Activated CD4-positive, alpha-beta T cell treated with anti-CD3 and anti-CD28 coated beads, Interleukin-2, amount 50 U/mL, for 16 hours (primary cell): Measurements from ENCODE around the gene LGALS3.

Experiments
- DNase-seq: peaks from one replicate; pipeline ENCODE4 v3.0.0-alpha.2; 2020

The LGALS3 gene

DNA sequence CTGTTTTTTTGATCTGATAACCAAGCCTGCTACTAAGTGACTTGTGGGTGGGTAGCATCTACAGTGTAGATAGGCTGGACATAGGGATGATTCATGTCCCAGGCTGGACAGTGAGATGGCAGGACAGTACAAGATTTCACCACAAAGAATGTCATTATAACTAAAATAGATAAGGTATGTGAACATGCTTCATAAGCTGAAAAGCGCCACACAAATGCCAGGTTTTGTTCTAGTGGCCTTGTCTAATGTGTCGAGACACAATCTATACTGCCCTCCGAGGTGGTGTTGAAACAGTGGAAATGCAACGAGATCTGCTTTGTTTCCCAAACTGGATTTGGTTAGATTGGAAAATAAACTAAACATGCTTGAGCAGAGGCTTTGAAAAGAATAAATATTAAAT, 4.4 kb downstream of the LGALS3 start:
- no peak for DNase-seq

DNA sequence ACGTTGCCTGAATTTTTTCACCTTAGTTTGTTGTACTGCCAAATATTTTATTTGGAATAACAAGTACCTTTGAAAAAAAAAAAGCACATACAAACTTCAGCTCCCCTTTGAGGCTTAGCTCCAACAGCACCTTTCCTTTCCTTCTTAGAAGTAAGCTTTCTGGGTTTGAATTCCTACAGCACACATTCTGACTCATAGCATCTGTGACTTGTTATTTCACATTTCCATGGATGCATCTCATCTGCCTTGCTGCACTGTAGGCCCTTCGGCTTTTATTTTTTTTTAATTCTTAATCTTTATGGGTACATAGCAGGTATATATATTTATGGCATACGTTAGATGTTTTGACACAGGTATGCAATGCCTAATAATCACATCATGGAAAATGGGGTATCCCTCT, 7.2 kb downstream of the LGALS3 start:
- no peak for DNase-seq

DNA sequence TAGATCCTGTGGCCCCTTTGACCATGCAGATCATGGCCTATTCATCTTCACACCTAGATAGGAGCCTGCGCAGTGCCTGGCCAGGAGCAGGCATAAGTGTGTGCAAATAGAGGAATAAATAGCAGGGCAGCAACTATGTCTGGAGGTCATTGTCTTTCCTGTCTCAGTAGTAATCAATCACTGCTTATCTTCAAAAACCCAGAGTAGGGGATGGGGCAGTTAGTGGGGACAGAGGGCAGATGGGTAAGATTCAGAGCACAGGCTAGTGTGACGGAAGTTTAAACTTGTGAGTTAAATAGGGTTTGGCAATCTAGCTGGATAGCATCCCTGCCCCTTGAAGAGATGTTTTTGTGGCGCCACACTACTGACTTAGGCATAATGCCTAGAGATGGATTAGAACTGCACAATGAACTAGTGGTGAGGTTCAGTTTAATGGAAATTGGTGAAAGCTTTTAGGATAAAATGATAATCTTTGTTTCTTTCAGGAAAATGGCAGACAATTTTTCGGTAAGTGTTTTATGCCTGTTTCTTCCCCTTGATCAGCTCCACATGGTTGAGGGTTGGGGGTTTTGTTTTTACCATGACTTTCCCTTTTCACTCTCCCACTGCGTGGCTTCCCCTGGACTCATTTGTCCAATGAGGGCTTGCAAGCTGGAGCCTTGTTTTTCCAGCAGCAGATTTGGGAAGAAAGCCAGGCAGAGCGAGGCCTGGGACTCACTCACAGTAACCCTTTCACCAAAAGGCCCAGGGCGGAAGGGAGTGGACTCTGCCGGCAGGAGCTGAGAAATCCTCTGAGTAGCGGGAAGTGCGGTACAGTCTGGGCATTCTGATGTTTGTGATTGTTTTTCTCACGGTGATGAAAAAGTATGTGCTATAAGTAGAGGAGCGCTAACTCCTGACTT, 8.1 kb downstream of the LGALS3 start:
- no peak for DNase-seq

DNA sequence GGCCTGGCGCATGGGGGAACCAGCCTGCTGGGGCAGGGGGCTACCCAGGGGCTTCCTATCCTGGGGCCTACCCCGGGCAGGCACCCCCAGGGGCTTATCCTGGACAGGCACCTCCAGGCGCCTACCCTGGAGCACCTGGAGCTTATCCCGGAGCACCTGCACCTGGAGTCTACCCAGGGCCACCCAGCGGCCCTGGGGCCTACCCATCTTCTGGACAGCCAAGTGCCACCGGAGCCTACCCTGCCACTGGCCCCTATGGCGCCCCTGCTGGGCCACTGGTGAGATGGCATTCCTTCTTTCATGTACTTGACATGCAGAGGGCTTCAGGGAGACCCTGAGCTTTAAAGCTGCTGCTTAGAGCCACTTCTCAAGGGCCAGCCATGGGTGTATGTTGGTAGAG, 9.0 kb downstream of the LGALS3 start:
- no peak for DNase-seq

DNA sequence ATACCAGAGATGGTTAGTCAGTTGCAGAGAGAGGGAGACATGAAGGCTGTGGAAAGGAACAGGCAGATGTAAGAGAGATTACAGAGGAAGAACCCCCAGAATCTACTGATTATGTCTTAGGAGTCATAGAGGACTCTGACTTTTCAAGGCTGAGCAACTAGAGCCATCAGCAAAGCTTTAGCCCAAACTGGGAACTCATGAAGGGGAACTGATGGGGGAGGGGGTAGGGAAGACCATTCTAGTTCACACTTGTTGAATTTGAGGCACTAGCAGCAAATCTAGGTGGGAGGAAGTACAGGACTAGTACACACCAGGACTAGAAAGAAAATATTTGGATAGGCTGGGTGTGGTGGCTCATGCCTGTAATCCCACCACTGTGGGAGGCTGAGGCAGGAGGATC, 10.1 kb downstream of the LGALS3 start:
- no peak for DNase-seq

DNA sequence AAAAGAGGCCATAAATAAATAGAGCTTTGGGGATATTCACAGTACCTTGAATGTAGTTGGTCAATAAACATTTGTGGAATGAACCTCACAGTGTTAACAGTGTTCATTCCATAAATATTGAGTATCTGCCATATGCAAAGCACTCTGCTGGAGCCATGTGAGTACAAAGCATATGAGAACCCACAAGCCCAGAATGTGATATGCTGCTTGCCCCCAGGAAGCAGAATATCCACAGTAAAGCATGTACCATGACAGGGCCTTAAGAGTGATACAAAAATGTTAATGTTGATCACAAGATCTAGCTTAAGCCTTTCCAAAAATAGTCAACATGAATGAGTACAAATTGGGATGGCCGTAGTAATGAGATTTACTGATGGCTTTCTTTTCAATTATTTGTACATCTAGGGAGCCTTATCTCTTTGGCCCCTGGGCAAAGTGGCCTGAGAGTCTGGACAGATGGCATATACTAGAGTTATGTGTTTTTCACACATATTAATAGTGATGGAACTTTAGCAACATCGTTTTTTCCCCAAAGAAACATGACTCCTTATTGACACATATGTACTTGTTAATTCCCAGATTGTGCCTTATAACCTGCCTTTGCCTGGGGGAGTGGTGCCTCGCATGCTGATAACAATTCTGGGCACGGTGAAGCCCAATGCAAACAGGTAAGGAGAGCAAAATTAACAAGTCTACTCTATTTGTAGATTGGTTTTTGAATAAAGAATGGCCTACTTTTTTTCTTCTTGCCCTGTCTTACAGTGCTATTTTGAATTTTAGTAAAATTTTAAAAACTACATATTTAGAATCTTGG, 10.9 kb downstream of the LGALS3 start:
- no peak for DNase-seq

DNA sequence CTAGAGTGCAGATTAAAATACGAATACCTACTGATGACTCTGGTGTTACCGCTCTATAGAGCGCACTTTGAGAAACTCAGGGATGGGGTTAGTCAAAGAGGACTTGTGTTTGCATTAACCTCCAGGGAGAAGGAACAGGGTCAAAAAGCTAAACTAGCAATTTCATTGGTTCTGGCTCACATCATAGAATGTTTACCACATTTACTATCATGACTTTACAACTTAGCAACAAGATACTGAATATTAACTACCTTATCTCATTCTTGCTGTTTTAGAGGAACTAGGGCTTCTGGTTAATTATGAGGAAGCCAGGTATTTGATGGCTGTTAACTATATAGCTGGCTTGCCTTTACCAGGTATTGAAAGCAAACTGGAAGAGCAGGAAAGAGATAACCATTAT, 12.8 kb downstream of the LGALS3 start:
- DNase-seq: no peak

DNA sequence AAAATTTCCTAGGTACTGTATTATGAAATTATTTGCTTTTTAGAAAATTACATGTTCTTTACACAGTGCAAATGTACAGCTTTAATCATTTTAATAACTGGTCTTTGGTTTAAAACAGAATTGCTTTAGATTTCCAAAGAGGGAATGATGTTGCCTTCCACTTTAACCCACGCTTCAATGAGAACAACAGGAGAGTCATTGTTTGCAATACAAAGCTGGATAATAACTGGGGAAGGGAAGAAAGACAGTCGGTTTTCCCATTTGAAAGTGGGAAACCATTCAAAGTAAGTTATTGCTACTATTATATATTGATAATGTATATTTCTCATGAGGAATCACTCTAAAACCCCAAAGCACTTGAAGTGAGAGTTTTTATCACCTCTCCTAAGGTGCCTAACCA, 13.4 kb downstream of the LGALS3 start:
- DNase-seq: no peak

DNA sequence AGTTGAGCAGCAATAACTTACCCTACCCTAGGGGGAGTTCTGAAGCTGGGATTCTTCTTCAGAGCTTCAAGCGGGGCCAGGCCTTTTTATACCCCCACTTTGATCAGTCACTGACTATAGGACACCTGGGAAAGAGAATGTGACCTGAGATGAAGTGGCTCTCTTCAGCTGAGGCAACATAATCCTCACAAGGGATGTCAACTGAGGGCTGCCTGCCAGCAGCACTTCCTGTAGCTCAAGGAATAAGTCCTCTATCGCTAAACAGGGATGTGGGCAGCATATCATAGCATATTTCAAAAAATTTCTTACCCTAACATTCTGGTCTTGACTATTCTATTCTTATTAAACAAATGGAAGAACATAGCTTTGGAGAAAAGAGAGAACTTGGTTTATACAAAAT, 17.4 kb downstream of the LGALS3 start:
- DNase-seq: no peak

DNA sequence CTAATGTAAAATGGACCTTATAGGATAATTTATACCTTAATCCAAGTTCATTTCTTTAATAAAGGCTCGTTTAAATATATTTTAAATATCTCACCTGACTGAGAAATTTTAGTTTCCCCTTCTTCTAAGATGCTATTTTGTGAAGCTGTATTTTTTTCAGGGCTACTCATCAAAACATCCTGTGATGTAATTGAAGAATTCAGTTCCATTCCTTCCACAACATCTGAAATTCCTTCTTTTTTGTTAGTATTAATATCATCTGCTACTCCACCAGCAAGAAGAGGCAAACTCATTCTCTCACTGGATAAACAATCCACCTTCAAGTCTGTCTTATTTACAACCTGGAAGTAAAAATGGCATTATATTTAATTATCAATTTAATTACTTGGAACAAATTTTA, 22.5 kb downstream of the LGALS3 start:
- DNase-seq: no peak

DNA sequence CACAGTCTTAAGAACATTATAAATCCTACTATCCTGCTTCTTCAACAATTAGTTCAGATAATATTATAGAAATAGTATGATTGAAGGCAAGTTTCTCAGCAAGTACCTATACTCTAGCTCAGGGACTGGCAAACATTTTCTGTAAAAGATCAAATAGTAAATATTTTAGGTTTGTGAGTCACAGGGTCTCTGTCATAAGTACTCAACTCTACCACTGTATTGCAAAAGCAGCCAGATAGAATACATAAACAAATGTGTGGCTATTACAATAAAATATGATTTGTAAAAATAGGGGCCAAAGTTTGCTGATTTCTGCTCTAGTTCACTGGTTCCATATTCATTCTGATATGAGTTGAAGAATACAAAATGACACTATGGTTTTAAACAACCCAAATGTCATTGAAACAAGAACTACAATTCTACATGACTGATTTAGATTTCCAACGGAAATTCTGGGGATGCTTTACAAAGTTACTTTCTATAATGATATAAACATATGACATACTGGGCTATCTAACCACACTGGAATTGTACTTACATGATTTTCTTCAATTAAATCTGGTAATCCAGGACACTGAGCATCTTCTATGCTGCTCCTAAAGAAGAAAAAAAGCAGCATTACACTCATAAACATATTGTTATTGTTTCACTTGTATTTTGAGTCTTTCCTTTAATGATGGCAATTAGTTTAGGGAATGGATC, 23.2 kb downstream of the LGALS3 start:
- no peak for DNase-seq

DNA sequence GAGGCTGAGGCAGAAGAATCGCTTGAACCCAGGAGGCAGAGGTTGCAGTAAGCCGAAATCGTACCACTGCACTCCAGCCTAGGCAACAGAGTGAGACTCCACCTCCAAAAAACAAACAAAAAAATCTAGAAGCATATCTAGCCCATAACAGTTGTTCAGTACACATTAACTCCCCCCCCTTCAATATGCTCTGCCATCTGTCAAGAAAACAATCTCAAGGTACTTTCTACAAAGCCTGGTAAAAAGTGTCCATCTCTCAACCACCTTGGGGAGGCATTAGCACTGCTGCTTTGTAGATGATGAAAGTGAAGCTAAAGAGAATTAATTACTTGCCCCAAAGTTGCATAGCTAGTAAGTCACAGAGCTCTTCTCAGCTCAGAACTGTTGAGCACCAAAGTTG, 24.9 kb downstream of the LGALS3 start:
- no peak for DNase-seq

DNA sequence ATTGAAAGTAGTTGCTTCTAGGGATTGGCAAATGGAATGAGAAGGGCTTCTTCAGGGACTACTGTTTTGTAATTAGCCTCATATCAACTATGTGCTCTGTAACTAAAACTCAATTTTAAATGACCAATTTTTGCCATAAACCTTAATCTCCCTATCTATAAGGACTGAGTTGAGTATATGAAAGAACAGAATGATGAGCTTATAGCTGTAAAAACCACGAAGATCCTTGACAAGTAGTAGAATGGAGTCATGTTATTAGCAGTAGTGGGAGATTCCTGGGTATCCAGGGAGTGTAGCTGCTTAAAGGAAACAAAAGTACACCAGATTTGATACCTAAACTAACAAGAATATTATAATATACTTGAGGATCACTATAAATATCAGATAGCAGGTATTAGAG, 28.0 kb downstream of the LGALS3 start:
- no peak for DNase-seq

DNA sequence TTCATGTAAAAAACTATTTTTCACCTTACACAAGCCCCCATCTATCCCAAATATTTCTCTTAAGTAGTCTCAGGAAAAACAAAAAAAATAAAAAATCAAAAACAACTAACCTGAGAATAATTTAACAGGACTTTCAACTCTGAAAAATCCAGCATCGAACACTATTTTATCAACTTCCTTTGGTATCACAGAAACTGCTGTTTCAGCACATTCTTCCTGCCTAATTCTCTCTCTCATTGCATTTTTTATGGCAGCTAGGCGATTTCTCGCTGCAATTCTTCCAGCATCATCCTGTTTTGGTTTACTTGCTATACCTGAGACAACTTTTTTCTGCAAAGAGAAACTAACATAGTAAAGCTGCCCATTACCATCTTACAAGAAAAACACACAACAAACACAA, 29.4 kb downstream of the LGALS3 start:
- DNase-seq: no peak

DNA sequence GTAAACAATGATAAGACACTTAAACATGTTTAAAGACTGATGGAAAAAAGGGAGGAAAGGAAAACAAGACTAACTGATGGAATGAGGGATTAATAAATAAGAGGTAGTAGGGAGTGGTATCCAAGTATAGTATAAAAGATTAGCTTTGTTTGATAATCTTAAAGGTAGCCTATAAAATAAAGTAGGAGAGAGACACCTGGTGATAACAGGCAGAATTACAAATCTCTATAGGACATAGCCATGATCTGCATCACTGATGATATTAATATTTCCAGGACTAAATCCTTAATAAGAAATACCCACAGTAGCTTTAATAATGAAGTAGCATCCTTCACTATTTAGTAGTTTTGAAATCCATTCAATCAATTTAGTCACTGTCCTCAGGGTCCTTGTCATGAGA, 31.9 kb downstream of the LGALS3 start:
- no peak for DNase-seq

DNA sequence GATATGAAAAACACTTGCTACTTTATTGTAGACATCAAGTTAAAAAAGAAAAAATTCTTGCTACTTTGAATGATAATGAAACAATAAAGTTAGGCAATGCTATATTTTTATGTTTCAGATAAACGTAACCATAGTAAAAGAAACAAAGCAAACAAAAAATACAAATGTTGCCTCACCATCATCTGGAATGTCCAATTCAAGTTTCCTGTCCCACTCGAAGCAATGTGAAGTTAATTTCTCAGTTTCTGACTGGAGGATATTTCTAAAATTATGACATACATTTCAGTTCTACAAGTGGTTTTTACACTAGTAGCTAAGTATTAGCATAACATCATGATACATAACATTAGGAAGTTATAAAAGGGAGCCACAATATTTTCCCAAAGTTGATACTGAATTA, 41.5 kb downstream of the LGALS3 start:
- DNase-seq: no peak

DNA sequence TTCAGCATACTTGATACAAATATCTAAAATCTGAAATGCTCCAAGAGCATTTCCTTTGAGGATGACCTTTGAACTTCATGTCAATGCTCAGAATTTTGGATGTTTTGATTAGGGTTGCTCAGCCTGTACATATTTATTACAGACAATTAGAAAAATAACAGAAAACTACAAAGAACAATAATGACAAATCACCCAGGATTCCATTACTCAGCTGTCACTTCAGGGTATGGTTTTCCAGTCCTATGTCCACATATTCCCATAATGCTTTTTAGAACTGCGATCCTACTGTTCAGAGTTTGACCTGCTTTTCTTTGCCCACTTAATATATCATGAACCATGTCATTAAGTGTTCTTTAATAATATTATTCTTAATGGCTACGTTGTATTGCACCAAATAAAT, 51.0 kb downstream of the LGALS3 start:
- DNase-seq: no peak

DNA sequence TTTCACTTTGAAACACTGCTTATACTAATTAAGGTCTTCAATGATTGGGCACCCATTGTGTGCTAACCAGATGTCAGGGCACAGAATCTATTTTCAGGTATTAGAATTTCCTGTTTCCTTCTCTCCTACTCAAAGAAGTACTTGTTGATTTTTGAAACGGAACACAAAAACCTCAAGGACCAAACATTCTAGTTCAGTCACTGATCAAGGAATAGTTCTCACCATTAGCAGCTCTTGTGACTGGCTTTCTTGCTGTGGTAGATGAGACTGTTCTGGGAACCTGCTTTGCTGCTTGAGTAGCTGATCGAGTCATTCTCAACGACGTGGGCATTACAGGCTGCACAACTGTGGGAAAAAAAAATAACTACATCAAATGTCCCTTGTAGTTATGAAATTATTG, 51.4 kb downstream of the LGALS3 start:
- DNase-seq: no peak

DNA sequence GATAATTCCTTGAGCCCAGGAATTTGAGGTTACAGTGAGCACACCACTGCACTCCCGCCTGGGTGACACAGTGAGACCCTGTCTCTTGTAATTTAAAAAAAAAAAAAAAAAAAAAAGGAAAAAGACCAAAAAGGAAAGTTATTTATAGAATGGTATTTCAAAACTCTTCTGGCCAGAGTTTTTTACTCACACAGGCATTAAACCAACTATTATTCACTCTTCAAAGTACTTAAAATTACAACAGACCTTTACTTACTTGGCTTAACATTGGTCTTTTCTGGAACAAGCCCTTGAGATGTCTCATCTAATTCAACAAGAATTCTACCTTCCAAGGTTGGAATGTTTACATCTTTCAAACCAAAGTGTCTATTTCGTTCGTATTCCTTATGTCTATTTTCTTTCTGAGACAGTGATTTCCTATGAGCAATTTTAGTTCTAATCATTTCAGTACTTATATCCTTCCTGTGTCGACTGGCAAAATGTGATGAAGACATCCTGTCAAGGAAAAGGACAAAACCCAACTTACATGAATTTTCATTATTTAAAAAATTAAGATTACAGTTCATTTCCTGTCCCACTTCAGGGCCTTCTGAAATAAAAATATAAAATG, 59.7 kb downstream of the LGALS3 start:
- DNase-seq: no peak

DNA sequence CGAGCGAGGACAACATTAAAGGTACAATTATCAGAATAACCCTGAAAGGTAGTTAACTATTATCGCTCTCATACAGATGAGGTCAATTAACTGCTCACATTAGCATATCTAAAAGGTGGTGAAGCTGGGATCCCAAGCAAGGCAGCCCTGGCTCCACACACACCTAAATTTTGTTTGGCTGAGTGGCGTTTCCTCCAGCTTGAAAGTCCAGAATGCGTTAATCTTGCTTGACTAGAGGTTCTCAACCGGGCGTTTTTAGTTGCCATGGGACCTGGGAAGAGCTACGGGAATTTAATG, 61.8 kb downstream of the LGALS3 start:
- DNase-seq: no peak

DNA sequence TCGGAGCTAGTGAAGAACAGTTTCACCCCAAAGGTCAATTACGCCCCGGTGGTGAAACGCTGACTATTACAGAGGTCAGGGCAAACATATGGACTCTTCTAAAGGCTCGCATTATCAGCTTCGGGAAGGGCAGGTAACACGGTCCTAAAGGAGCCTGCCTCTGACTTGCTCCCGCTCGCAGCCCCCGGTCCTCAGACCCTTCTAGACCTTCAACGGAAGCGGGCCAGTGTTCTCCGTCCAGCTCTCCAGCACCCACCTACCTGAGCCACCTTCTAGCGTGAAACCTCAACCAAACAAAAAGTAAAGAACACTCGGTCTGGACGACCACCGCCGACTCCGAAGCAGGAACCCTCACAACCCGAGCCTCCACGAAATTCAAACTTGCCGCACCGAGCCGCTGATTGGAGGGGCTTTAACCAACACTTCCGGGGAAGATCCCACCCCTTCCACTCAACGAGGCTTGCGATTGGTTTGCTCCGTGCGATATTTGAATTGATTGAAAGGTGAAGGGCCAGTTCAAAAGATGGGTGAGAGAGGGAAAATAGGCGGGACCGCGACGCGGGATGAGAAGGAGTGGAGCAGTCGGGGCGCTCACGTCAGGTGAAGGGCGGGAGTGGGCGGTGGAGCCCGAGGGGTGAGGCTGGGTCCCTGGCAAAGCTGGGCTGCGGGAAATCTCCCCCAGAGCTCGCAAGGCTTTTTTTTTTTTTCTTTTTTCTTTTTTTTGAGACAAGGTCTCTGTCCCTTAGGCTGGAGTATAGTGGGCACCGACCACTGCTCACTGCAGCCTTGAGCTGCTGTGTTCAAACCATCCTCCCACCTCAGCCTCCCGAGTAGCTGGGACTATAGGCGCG, 62.4 kb downstream of the LGALS3 start, which contains the start of gene DLGAP5:
TSS of gene DLGAP5 (minus strand) at position 383 of the 851 bp plus-strand sequence. CDS start 2,406 bp downstream, outside the sequence.
- peak; percentile 98 for DNase-seq

DNA sequence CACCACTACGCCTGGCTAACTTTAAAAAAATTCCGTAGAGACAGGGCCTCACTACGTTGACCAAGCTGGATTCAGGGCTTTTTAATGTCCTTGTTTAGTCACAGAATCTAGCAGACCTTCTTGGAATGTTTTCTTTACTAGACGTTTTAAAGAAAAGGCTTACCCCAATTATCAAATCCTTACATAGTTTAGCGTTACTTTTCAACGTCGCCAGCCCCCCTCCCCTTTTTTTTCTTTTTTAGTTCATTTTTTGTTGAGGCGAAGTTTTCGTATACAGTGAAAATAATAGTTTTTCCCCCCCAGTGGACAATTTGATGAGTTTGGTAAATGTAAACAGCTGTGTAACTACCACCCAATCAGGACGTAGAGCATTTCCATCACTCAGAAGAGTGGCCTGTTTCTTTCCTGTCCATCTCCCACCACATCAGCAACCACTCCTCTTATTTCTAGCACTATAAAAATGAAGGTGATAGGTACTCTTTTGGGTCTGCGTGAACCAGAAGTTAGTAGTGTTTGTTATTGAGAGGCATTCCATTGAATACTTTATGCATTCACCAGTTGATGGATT, 63.1 kb downstream of the LGALS3 start:
- DNase-seq: no peak
